A549 (cell line): Measurements from ENCODE around the gene NLGN2.

Experiments
- BCL3 ChIP-seq: fragments of >200 bp; sonication (Bioruptor Twin); formaldehyde crosslinking; IDR thresholded peaks from 3 replicates; pipeline ENCODE4 v1.6.1; 2016
- CTCF ChIP-seq: fragments of >200 bp; sonication (Bioruptor Twin); formaldehyde crosslinking; IDR thresholded peaks from 3 replicates; pipeline ENCODE4 v1.5.1; 2016
- EHMT2 ChIP-seq: fragments of 200-600 bp; sonication (generic); IDR thresholded peaks from 2 replicates; pipeline ENCODE4 v1.6.1; 2016; ENCODE audit warnings: antibody characterized with exemption, low read depth, mild to moderate bottlenecking, moderate library complexity
- JUN ChIP-seq, 2 experiments: fragments of >200 bp; sonication (Bioruptor Twin); formaldehyde crosslinking; IDR thresholded peaks; 2 replicates in 1 of 2; 3 replicates in 1 of 2; pipeline ENCODE4 v1.6.1; 2016 to 2017

- no peak for TF ChIP-seq CTCF
- TF ChIP-seq JUN (IDR thresholded peaks at IDR 0.05), result no peak
- TF ChIP-seq BCL3, result no peak
- TF ChIP-seq EHMT2, result no peak
These were observed 11.0 kb downstream of the NLGN2 start for GRCh38 chr17:7418472-7419152.
